GM20431 (cell line): ENCODE results near the gene PDIK1L.

ENCODE experiments used
- in situ Hi-C: fragments of 300-500 bp; cut with MseI, MboI; formaldehyde crosslinking; loops from one replicate; pipeline ENCODE4 v1.15.0; 2020; ENCODE audit warnings: low sequenced_read_pairs; ENCODE audit not compliant: unreplicated experiment

PDIK1L gene

GRCh38 chr1:26111530-26112406, at the start of gene PDIK1L:
Gene PDIK1L (plus strand): TSS chr1:26111824. CDS start chr1:26114309, 2,485 bp downstream.
- in situ Hi-C loops, result no loop called here

DNA sequence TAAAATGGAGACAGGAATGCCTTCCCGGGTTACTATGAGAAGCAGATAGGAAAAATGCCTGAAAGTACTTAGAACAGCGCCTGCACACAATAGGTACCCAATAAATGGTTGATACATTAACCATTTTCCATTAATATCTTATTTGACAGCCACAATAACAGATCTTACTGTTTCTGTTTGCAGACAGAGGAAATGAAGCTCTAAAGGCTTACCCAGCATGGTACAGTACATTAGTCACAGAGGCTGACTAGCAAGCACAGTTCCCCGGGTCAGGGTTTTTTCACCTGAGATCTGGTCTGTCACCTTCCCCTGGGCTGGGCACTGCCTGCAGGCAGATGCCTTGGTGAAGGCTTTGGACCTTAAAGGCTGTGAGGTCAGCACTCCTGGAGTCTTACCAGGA, 47.1 kb upstream of the PDIK1L start:
- in situ Hi-C loops, result no loop called here

DNA sequence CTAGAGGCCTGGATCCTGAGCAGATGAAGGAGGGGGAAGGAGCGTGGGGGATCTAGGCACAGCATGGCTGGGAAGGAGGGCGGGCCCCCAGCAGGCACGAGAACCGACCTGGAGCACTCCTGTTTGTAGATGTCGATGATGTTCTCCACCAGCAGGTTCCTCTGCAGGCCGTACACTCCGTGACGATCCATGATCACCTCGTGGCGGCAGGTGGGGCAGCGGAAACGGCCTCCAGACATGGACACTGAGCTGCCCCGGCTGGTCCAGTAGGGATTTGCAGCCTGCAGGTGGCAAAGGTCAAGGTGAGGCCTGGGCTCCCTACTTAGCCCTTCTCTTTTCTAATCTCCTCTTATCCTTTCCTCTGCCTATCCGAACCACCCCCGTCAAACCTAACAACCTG, 45.5 kb upstream of the PDIK1L start:
- in situ Hi-C loops, result no loop called here

DNA sequence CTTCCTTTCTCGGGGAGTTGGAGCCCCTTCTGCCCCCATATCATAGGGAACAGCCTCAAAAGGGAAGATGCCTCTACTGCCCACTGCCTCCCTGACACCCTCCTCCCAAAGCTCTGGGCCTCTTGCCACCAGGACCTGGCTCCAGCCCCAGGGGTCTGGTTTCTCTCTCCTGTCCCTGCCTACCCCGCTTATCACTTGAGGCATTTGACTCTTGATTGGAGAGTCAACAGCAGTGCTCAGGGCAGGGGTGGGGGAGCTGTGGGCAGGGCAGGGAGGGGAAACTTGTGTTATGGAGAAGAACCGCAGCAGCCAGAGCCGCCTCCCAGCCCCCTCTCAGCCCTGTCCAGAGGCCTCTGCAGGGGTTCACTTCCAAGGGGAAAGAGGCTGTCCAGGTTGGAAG, 44.8 kb upstream of the PDIK1L start:
- in situ Hi-C loops, result no loop called here

DNA sequence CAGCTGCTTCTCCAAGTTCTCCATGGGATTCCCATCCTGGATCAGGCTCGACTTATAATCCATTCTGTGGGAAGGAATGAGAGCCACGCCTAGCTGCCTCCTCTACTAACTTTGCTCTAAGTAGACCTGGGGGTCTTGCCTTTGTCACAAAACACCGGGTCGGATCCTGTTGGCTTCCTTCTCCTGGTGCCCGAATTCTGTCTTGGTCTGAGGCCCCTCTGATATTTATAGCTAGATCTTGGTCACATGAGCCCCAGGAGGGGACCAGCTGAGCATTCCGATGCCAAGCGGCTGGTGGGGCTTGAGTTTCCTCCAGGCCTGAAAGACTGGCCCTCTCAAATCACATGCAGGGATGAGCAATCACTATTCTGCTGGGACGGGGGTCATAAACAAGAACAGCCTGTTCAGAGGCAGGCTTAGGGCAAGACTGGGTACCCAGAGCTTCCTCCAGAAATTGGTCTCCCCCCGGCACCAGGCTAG, 44.2 kb upstream of the PDIK1L start, which contains the start of gene TRIM63:
TRIM63 (minus strand) TSS at position 199 of the 480 bp plus-strand sequence; CDS start at position 63, 136 bp downstream.
- in situ Hi-C loops, result no loop called here

DNA sequence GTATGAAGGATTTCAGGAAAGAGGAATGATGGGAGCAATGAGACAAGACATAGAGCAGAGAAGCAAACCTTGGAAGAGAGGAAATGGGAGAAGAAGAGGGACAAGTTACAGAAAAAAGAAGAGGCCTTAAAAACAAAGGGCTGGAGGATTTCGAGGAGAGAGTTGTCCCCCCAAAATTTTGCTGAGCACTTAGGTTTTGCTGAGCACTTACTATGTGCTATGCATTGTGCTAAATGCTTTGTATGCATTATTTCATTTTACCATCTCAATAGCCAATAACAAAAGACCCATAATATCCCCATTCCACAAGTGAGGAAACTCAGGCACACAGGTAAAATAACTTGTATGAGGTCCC, 41.7 kb upstream of the PDIK1L start:
- in situ Hi-C loops, result no loop called here

DNA sequence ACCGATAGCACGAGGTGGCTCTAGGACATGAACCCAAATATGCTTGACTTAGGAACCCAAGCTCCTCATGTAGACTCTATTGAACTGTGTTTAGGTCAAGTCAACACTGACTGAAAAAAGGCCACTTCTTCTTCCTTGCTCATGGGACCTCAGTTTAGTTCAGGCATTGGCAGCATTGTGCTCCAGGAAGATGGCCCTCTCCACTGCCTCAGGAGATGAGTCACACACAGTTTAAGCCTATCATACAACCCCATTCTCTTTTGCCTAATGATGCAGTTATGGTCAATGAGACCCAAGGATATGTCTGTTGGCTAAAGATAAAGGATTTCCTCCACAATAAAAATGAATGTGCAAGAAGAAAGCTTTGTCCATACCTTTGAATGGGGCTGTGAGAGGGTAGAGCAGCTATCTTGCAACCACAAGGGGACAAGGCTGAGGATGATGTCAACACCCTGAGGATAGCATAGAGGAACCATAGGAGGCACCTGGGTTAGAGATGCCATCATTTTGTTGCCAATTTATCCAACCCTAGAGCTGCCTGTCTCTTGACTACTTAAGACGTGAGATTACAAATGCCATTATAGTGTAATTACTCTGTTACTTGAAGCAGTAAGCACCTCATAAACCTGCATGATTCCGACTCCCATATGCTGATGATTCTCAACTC, 41.2 kb upstream of the PDIK1L start:
- in situ Hi-C loops, result no loop called here

- in situ Hi-C loops, result no loop called here
Measured at GRCh38 chr1:26070963-26071342, 40.7 kb upstream of the PDIK1L start.

DNA sequence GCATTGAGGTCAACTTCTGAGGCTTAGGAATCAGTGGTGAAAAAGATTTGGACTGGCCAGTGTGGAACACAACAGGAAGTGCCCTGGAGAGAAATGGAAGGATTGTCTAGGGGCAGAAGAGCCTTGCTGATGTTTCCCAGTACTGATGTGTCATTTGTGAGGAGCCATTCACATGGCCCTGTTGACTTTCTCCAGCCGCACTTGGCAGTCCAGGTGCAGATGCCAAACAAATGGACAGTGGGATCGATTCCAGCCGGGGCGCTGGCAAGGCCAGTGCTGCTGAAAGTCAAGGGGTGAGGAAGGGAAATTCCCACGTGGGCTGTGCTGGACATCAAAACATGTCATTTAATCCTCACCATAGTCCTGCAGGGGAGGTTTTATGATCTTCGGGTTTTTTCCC, 39.3 kb upstream of the PDIK1L start:
- in situ Hi-C loops, result no loop called here

GRCh38 chr1:26075421-26076144, 36.0 kb upstream of the PDIK1L start:
- in situ Hi-C loops, result no loop called here

GRCh38 chr1:26077524-26077923, 34.1 kb upstream of the PDIK1L start:
- in situ Hi-C loops, result no loop called here

DNA sequence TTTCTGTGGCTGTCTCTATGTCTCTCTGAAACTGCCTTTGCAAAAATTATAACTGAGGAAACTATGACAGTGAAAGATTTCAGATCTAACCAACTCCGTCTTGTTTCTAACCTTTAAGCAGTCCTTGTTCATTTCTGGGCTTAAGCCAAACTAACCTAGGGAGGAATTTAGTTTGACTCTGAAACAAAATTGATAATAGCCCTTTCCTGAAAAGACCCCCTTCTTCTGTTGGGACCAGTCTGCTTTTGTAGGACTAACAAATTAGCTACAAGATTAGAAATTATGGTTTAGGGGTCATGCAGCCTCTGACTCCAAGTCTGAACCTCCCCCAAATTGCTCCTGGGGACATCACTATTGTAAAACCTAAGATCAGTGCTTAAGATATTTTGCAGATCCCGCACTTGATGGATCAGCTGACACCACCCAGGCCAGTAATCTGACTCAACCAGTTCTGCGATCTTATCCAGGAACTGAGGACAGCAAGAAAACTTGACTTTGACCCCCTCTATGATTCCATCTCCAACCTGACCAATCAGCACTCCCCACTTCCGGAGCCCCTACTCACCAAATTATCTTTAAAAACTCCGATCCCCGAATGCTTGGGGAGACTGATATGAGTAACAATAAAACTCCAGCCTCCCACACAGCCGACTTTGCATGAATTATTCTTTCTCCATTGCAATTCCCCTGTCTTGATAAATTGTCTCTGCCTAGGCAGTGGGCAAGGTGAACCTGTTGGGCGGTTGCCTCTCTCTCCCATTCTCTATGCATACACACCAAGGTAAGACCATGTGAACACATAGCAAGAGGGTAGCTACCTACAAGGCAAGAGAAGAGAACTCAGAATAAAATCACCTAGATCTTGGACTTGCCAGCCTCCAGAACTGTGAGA, 33.1 kb upstream of the PDIK1L start:
- in situ Hi-C loops, result no loop called here

DNA sequence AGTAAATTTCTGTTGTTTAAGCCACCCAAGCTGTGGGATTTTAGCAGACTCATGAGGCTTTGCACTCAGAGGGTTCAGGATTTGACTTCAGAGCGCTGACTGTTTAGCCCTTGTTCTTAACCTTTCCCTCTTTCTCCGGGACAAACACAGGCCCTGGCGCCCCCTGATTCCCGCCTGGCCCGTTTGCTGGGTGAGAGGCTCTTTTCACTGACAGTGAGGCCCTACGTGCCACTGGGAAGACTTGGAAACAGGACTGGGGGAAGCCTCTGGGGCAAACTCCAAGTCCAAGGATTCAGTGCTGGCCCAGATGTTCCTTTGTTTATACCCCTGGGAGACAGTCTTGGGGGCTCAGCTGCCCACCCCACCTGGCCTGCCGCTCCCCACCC, 32.5 kb upstream of the PDIK1L start:
- in situ Hi-C loops, result no loop called here

GRCh38 chr1:26079960-26080814, 31.4 kb upstream of the PDIK1L start:
- in situ Hi-C loops, result no loop called here

DNA sequence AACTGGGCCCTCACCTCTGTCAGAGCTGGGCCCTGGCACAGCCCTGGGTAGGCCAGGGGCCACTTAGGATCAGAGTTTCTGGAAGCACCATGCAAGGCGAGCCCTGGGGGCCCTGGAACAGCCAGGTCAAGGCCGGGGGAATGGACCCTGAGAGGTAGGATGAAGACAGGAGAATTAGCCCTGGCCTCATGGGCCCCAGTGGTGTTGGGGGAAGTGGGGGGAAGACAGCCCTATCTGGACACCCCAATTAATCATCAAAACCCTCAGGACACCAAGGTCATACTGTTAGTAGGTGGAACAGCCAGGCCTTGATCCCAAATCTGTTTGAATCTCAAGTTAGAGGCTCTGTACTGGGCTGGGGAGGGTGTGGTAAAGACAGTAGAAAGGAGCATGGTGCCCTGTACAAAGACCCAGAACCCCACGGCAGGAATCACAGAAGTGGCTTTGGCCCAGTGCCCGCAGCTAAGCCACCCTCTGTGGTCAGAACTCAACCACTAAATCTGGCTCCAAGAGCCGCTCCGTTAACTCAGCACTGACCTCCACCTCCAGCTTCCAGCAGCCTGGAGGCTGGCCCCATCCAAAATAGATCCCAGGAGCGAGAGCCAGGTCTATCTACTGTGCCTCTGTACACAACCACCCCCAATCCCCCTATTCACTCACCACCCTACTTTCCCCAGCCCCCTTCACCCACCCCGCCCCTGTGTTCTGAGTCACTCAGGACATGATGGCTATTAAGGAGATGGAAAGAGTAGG, 30.2 kb upstream of the PDIK1L start:
- in situ Hi-C loops, result no loop called here

GRCh38 chr1:26082020-26082350, 29.6 kb upstream of the PDIK1L start:
- in situ Hi-C loops, result no loop called here

GRCh38 chr1:26083208-26083607, 28.4 kb upstream of the PDIK1L start:
- in situ Hi-C loops, result no loop called here

GRCh38 chr1:26084091-26084561, 27.5 kb upstream of the PDIK1L start:
- in situ Hi-C loops, result no loop called here
